Hematopoietic multipotent progenitor cell treated with erythropoietin and hydrocortisone succinate and interleukin-3 and kit ligand, for 8 days (in vitro differentiated cells): ENCODE data around the gene NOX5.

Experiments
- DNase-seq: peaks from one replicate; pipeline ENCODE4 v3.0.0-alpha.2; 2015

Gene NOX5

GRCh38 chr15:69025320-69025719, 10.8 kb downstream of the NOX5 start:
- DNase-seq: no peak

- DNase-seq: no peak
Observed at GRCh38 chr15:69026355-69026754, 11.9 kb downstream of the NOX5 start.

GRCh38 chr15:69027976-69028518, 13.6 kb downstream of the NOX5 start:
- no peak for DNase-seq

- DNase-seq: peak; percentile 76
Observed at GRCh38 chr15:69031013-69032001, 16.8 kb downstream of the NOX5 start.

GRCh38 chr15:69032031-69032430, 17.5 kb downstream of the NOX5 start:
- no peak for DNase-seq

- DNase-seq: no peak
Observed at GRCh38 chr15:69032703-69033373, 18.3 kb downstream of the NOX5 start.

GRCh38 chr15:69034352-69034751, 19.9 kb downstream of the NOX5 start:
- no peak for DNase-seq

GRCh38 chr15:69035205-69035917, 20.9 kb downstream of the NOX5 start:
- DNase-seq: peak; percentile 14

GRCh38 chr15:69035918-69036258, 21.4 kb downstream of the NOX5 start:
- no peak for DNase-seq

GRCh38 chr15:69036826-69037225, 22.3 kb downstream of the NOX5 start:
- no peak for DNase-seq

- DNase-seq: no peak
Observed at GRCh38 chr15:69037482-69037881, 23.0 kb downstream of the NOX5 start.

GRCh38 chr15:69037977-69038376, 23.5 kb downstream of the NOX5 start:
- DNase-seq: no peak

GRCh38 chr15:69038508-69038907, 24.0 kb downstream of the NOX5 start:
- no peak for DNase-seq

- no peak for DNase-seq
Observed at GRCh38 chr15:69039516-69040225, 25.2 kb downstream of the NOX5 start.

GRCh38 chr15:69042531-69042930, 28.0 kb downstream of the NOX5 start:
- no peak for DNase-seq

GRCh38 chr15:69045802-69046201, 31.3 kb downstream of the NOX5 start:
- DNase-seq: no peak

- DNase-seq: no peak
Observed at GRCh38 chr15:69046781-69047180, 32.3 kb downstream of the NOX5 start.

GRCh38 chr15:69049976-69050375, 35.5 kb downstream of the NOX5 start:
- DNase-seq: no peak

GRCh38 chr15:69055251-69055650, 40.8 kb downstream of the NOX5 start:
- no peak for DNase-seq

GRCh38 chr15:69056365-69056764, 41.9 kb downstream of the NOX5 start:
- DNase-seq: no peak

GRCh38 chr15:69058830-69059556, 44.5 kb downstream of the NOX5 start:
- peak; percentile 93 for DNase-seq

GRCh38 chr15:69059557-69059943, 45.1 kb downstream of the NOX5 start:
- DNase-seq: peak; percentile 54
